GOT3 (cell line): ENCODE measurements around the gene FBXW7.

Experiments
- DNase-seq: peaks from one replicate; lab custom pipeline; 2025; ENCODE audit warnings: mixed read lengths; lab: John Stamatoyannopoulos, UW

Gene FBXW7

GRCh38 chr4:152427981-152428380, 107.9 kb downstream of the FBXW7 start:
- DNase-seq: no peak

GRCh38 chr4:152424977-152425376, 110.9 kb downstream of the FBXW7 start:
- no peak for DNase-seq

GRCh38 chr4:152424396-152424795, 111.5 kb downstream of the FBXW7 start:
- DNase-seq: no peak

GRCh38 chr4:152422817-152423320, 113.0 kb downstream of the FBXW7 start:
- no peak for DNase-seq

- DNase-seq: no peak
Measured at GRCh38 chr4:152421576-152421975, 114.3 kb downstream of the FBXW7 start.

- DNase-seq: no peak
Measured at GRCh38 chr4:152419809-152420208, 116.1 kb downstream of the FBXW7 start.

GRCh38 chr4:152417673-152418072, 118.2 kb downstream of the FBXW7 start:
- no peak for DNase-seq

GRCh38 chr4:152415980-152416379, 119.9 kb downstream of the FBXW7 start:
- DNase-seq: no peak

GRCh38 chr4:152408514-152409327, 127.2 kb downstream of the FBXW7 start:
- no peak for DNase-seq

- no peak for DNase-seq
Measured at GRCh38 chr4:152401424-152401823, 134.5 kb downstream of the FBXW7 start.

- no peak for DNase-seq
Measured at GRCh38 chr4:152399246-152399645, 136.6 kb downstream of the FBXW7 start.

GRCh38 chr4:152398060-152398459, 137.8 kb downstream of the FBXW7 start:
- DNase-seq: no peak

GRCh38 chr4:152394791-152395190, 141.1 kb downstream of the FBXW7 start:
- DNase-seq: no peak

GRCh38 chr4:152392079-152392478, 143.8 kb downstream of the FBXW7 start:
- DNase-seq: no peak

GRCh38 chr4:152390216-152390615, 145.7 kb downstream of the FBXW7 start:
- DNase-seq: no peak

GRCh38 chr4:152389359-152389758, 146.5 kb downstream of the FBXW7 start:
- DNase-seq: no peak

- no peak for DNase-seq
Measured at GRCh38 chr4:152385551-152385950, 150.3 kb downstream of the FBXW7 start.

- no peak for DNase-seq
Measured at GRCh38 chr4:152382057-152382785, 153.7 kb downstream of the FBXW7 start.

GRCh38 chr4:152380919-152381318, 155.0 kb downstream of the FBXW7 start:
- DNase-seq: no peak

- DNase-seq: no peak
Measured at GRCh38 chr4:152380185-152380584, 155.7 kb downstream of the FBXW7 start.

GRCh38 chr4:152374606-152375285, 161.1 kb downstream of the FBXW7 start:
- DNase-seq: no peak

GRCh38 chr4:152374153-152374552, 161.7 kb downstream of the FBXW7 start:
- no peak for DNase-seq

GRCh38 chr4:152372444-152372843, 163.4 kb downstream of the FBXW7 start:
- no peak for DNase-seq
